Activated naive CD4-positive, alpha-beta T cell treated with anti-CD3 and anti-CD28 coated beads, Interleukin-2, amount 50 U/mL, for 24 hours (primary cell): ENCODE data around the gene OMP.

Experiments used
- H3K27ac Mint-ChIP-seq: one replicate; pipeline ENCODE4 v1.8.0; 2021; ENCODE audit warnings: mild to moderate bottlenecking, mixed read lengths
- H3K27me3 Mint-ChIP-seq: one replicate; pipeline ENCODE4 v1.8.0; 2021; ENCODE audit warnings: mixed read lengths
- H3K36me3 Mint-ChIP-seq: one replicate; pipeline ENCODE4 v1.8.0; 2021; ENCODE audit warnings: mixed read lengths
- H3K4me1 Mint-ChIP-seq: one replicate; pipeline ENCODE4 v1.8.0; 2021; ENCODE audit warnings: mixed read lengths
- H3K4me3 Mint-ChIP-seq: one replicate; pipeline ENCODE4 v1.8.0; 2021; ENCODE audit warnings: mild to moderate bottlenecking, mixed read lengths
- H3K9me3 Mint-ChIP-seq: one replicate; pipeline ENCODE4 v1.8.0; 2021; ENCODE audit warnings: mixed read lengths

Gene OMP

GRCh38 chr11:77119531-77119936, 16.9 kb downstream of the OMP start:
- no peaks in the 10 kb centered on the region for H3K4me1 Mint-ChIP-seq

GRCh38 chr11:77120571-77120970, 17.9 kb downstream of the OMP start:
- Mint-ChIP-seq H3K9me3 (no peaks in the 10 kb centered on the region), H3K4me3 (no peak overlapping the region), H3K36me3 (no peaks in the 10 kb centered on the region), H3K27ac (peak overlapping the region; percentile 61), H3K27me3 (no peaks in the 10 kb centered on the region), H3K4me1 (no peaks in the 10 kb centered on the region)

More at GRCh38 chr11:77119531-77119936, 16.9 kb downstream of the OMP start:
- no peak overlapping the region for H3K27ac Mint-ChIP-seq
- no peaks in the 10 kb centered on the region for H3K9me3 Mint-ChIP-seq
- H3K4me3 Mint-ChIP-seq: no peak overlapping the region
- H3K27me3 Mint-ChIP-seq: no peaks in the 10 kb centered on the region
- no peaks in the 10 kb centered on the region for H3K36me3 Mint-ChIP-seq

- H3K4me3 Mint-ChIP-seq: no peak overlapping the region
- no peaks in the 10 kb centered on the region for H3K9me3 Mint-ChIP-seq
- no peaks in the 10 kb centered on the region for H3K36me3 Mint-ChIP-seq
- no peak overlapping the region for H3K27ac Mint-ChIP-seq
- no peaks in the 10 kb centered on the region for H3K27me3 Mint-ChIP-seq
- H3K4me1 Mint-ChIP-seq: peaks cover under 1% of the 10 kb centered on the region
These were observed 18.5 kb downstream of the OMP start for GRCh38 chr11:77121096-77121640.

- Mint-ChIP-seq H3K36me3 (no peaks in the 10 kb centered on the region), H3K9me3 (no peaks in the 10 kb centered on the region), H3K27me3 (peaks cover 3% of the 10 kb centered on the region), H3K4me1 (peaks cover 4% of the 10 kb centered on the region), H3K4me3 (no peak overlapping the region), H3K27ac (no peak overlapping the region)
These were observed 19.4 kb downstream of the OMP start for GRCh38 chr11:77121876-77122575.

GRCh38 chr11:77122576-77123212, 20.1 kb downstream of the OMP start:
- no peaks in the 10 kb centered on the region for H3K36me3 Mint-ChIP-seq
- H3K4me1 Mint-ChIP-seq: peaks cover 8% of the 10 kb centered on the region
- H3K9me3 Mint-ChIP-seq: no peaks in the 10 kb centered on the region
- H3K4me3 Mint-ChIP-seq: no peak overlapping the region
- peaks cover 6% of the 10 kb centered on the region for H3K27me3 Mint-ChIP-seq
- no peak overlapping the region for H3K27ac Mint-ChIP-seq

GRCh38 chr11:77123591-77123990, 21.0 kb downstream of the OMP start:
- Mint-ChIP-seq H3K4me3 (no peak overlapping the region), H3K27ac (no peak overlapping the region), H3K27me3 (peaks cover 6% of the 10 kb centered on the region), H3K36me3 (no peaks in the 10 kb centered on the region), H3K9me3 (no peaks in the 10 kb centered on the region), H3K4me1 (peaks cover 9% of the 10 kb centered on the region)

GRCh38 chr11:77124041-77124440, 21.4 kb downstream of the OMP start:
- no peak overlapping the region for H3K4me3 Mint-ChIP-seq
- H3K27me3 Mint-ChIP-seq: peaks cover 6% of the 10 kb centered on the region
- no peaks in the 10 kb centered on the region for H3K9me3 Mint-ChIP-seq
- H3K36me3 Mint-ChIP-seq: no peaks in the 10 kb centered on the region
- H3K4me1 Mint-ChIP-seq: peaks cover 9% of the 10 kb centered on the region
- H3K27ac Mint-ChIP-seq: no peak overlapping the region

GRCh38 chr11:77124488-77124887, 21.8 kb downstream of the OMP start:
- peaks cover 9% of the 10 kb centered on the region for H3K4me1 Mint-ChIP-seq
- no peaks in the 10 kb centered on the region for H3K9me3 Mint-ChIP-seq
- peaks cover 6% of the 10 kb centered on the region for H3K27me3 Mint-ChIP-seq
- no peaks in the 10 kb centered on the region for H3K36me3 Mint-ChIP-seq
- H3K4me3 Mint-ChIP-seq: no peak overlapping the region
- H3K27ac Mint-ChIP-seq: no peak overlapping the region

GRCh38 chr11:77125191-77125590, 22.6 kb downstream of the OMP start:
- Mint-ChIP-seq H3K4me1 (peaks cover 9% of the 10 kb centered on the region), H3K9me3 (no peaks in the 10 kb centered on the region), H3K27ac (no peak overlapping the region), H3K36me3 (no peaks in the 10 kb centered on the region), H3K27me3 (peaks cover 6% of the 10 kb centered on the region), H3K4me3 (no peak overlapping the region)

- Mint-ChIP-seq H3K4me1 (peaks cover 9% of the 10 kb centered on the region), H3K27ac (no peak overlapping the region), H3K36me3 (no peaks in the 10 kb centered on the region), H3K4me3 (no peak overlapping the region), H3K27me3 (peaks cover 6% of the 10 kb centered on the region), H3K9me3 (no peaks in the 10 kb centered on the region)
These were observed 23.1 kb downstream of the OMP start for GRCh38 chr11:77125695-77126094.

- Mint-ChIP-seq H3K27ac (no peak overlapping the region), H3K9me3 (no peaks in the 10 kb centered on the region), H3K4me3 (peak overlapping the region; percentile 36)
These were observed 23.6 kb downstream of the OMP start for GRCh38 chr11:77126156-77126775.

GRCh38 chr11:77126861-77127234, 24.2 kb downstream of the OMP start:
- Mint-ChIP-seq H3K9me3 (no peaks in the 10 kb centered on the region), H3K27me3 (peaks cover 6% of the 10 kb centered on the region), H3K4me3 (no peak overlapping the region), H3K36me3 (no peaks in the 10 kb centered on the region), H3K27ac (no peak overlapping the region), H3K4me1 (peaks cover 9% of the 10 kb centered on the region)

More at GRCh38 chr11:77126156-77126775, 23.6 kb downstream of the OMP start:
- Mint-ChIP-seq H3K27me3 (peaks cover 6% of the 10 kb centered on the region), H3K36me3 (no peaks in the 10 kb centered on the region), H3K4me1 (peaks cover 9% of the 10 kb centered on the region)

GRCh38 chr11:77127235-77127911, 24.7 kb downstream of the OMP start:
- Mint-ChIP-seq H3K27ac (no peak overlapping the region), H3K27me3 (peaks cover 6% of the 10 kb centered on the region), H3K4me1 (peaks cover 9% of the 10 kb centered on the region), H3K36me3 (no peaks in the 10 kb centered on the region), H3K9me3 (no peaks in the 10 kb centered on the region), H3K4me3 (peak overlapping the region; percentile 58)

- H3K4me1 Mint-ChIP-seq: peaks cover 9% of the 10 kb centered on the region
- H3K9me3 Mint-ChIP-seq: no peaks in the 10 kb centered on the region
- peaks cover 6% of the 10 kb centered on the region for H3K27me3 Mint-ChIP-seq
- H3K36me3 Mint-ChIP-seq: no peaks in the 10 kb centered on the region
- H3K4me3 Mint-ChIP-seq: peak within 1 kb of the TSS; percentile 58
- no peak within 1 kb of the TSS for H3K27ac Mint-ChIP-seq
These were observed 25.5 kb downstream of the OMP start, which contains the start of gene MYO7A for GRCh38 chr11:77127920-77128691. MYO7A (plus strand) TSS chr11:77128246; CDS start chr11:77130635, 2,389 bp downstream.
